Mesodermal cell (in vitro differentiated cells): ENCODE results near the gene SAFB2.
A peak's percentile ranks its signal among the peaks of the same experiment; 100 is the strongest.

Source experiments
- H3K27ac ChIP-seq: 2 replicates; pipeline ENCODE4 v1.7.0; 2013; ENCODE audit warnings: mild to moderate bottlenecking, low read depth, low read length, moderate library complexity; ENCODE audit not compliant: severe bottlenecking
- H3K36me3 ChIP-seq: 2 replicates; pipeline ENCODE4 v1.7.1; 2013; ENCODE audit warnings: mild to moderate bottlenecking, low read length, moderate library complexity; ENCODE audit not compliant: control insufficient read depth, insufficient read depth
- H3K4me1 ChIP-seq: one replicate; pipeline ENCODE4 v1.7.1; 2013; ENCODE audit warnings: mild to moderate bottlenecking, low read length; ENCODE audit not compliant: insufficient read depth, control insufficient read depth, poor library complexity, severe bottlenecking
- H3K4me3 ChIP-seq: 2 replicates; pipeline ENCODE4 v1.7.0; 2013; ENCODE audit warnings: low read length, control low read depth, mild to moderate bottlenecking; ENCODE audit not compliant: insufficient read depth, poor library complexity, severe bottlenecking; ENCODE audit errors: extremely low read depth
- H3K9me3 ChIP-seq: 2 replicates; pipeline ENCODE4 v1.7.1; 2013; ENCODE audit warnings: mild to moderate bottlenecking, low read length, moderate library complexity; ENCODE audit not compliant: control insufficient read depth
- whole genome bisulfite sequencing, 2 experiments: methylation state at CpG; one replicate each; pipeline ENCODE4 v1.1.5; 2013; ENCODE audit warnings: missing lambda C conversion rate in 2 of 2; ENCODE audit not compliant: insufficient coverage in 2 of 2; 5-methylcytosine and 5-hydroxymethylcytosine counted together

The SAFB2 gene

GRCh38 chr19:5579697-5580096 is 42.9 kb downstream of the SAFB2 start:
- WGBS, 2 experiments: 93 to 97% methylated on average over 7 of the region's 7 CpGs
- no peaks in the 10 kb centered on the region for H3K9me3 ChIP-seq
- H3K4me1 ChIP-seq: peaks cover 2% of the 10 kb centered on the region
- H3K4me3 ChIP-seq: no peak overlapping the region
- no peak overlapping the region for H3K27ac ChIP-seq
- peaks cover 6% of the 10 kb centered on the region for H3K36me3 ChIP-seq

GRCh38 chr19:5579286-5579685 is 43.3 kb downstream of the SAFB2 start:
- Histone ChIP-seq H3K36me3 (peaks cover 6% of the 10 kb centered on the region), H3K9me3 (no peaks in the 10 kb centered on the region), H3K4me1 (peaks cover 2% of the 10 kb centered on the region), H3K4me3 (no peak overlapping the region), H3K27ac (no peak overlapping the region)
- 91 to 97% methylated on average over 6 of the region's 6 CpGs for WGBS, 2 experiments

GRCh38 chr19:5578097-5578846 is 44.3 kb downstream of the SAFB2 start:
- Histone ChIP-seq H3K36me3 (peaks cover 6% of the 10 kb centered on the region), H3K4me3 (no peak overlapping the region), H3K27ac (no peak overlapping the region), H3K9me3 (no peaks in the 10 kb centered on the region), H3K4me1 (peaks cover 2% of the 10 kb centered on the region)
- 27 to 37% methylated on average over 17 to 23 of the region's 28 CpGs for WGBS, 2 experiments

- H3K4me1 ChIP-seq: peaks cover 2% of the 10 kb centered on the region
- H3K4me3 ChIP-seq: no peak overlapping the region
- no peak overlapping the region for H3K27ac ChIP-seq
- H3K9me3 ChIP-seq: no peaks in the 10 kb centered on the region
- H3K36me3 ChIP-seq: no peaks in the 10 kb centered on the region
- WGBS, 2 experiments: 86 to 91% methylated on average over 4 of the region's 6 CpGs
Measured at GRCh38 chr19:5575590-5575989, 47.0 kb downstream of the SAFB2 start.

GRCh38 chr19:5572556-5573286 is 49.9 kb downstream of the SAFB2 start:
- Histone ChIP-seq H3K4me1 (no peaks in the 10 kb centered on the region), H3K36me3 (no peaks in the 10 kb centered on the region), H3K27ac (no peak overlapping the region), H3K9me3 (no peaks in the 10 kb centered on the region), H3K4me3 (no peak overlapping the region)
- 85 to 91% methylated on average over 13 of the region's 14 CpGs for WGBS, 2 experiments

GRCh38 chr19:5571777-5572176 is 50.8 kb downstream of the SAFB2 start:
- no peaks in the 10 kb centered on the region for H3K4me1 ChIP-seq
- 93% methylated on average over 3 of the region's 3 CpGs for WGBS, 2 experiments
- no peaks in the 10 kb centered on the region for H3K36me3 ChIP-seq
- H3K9me3 ChIP-seq: no peaks in the 10 kb centered on the region
- no peak overlapping the region for H3K4me3 ChIP-seq
- H3K27ac ChIP-seq: no peak overlapping the region

- Histone ChIP-seq H3K27ac (no peak overlapping the region), H3K9me3 (no peaks in the 10 kb centered on the region), H3K4me1 (peaks cover 3% of the 10 kb centered on the region), H3K4me3 (peak overlapping the region; percentile 8), H3K36me3 (no peaks in the 10 kb centered on the region)
- WGBS, 2 experiments: 27 to 34% methylated on average over 16 to 32 of the region's 40 CpGs
Measured at GRCh38 chr19:5567970-5568407, 54.6 kb downstream of the SAFB2 start.

GRCh38 chr19:5567360-5567969 is 55.1 kb downstream of the SAFB2 start, which contains the start of gene TINCR:
Gene TINCR, minus strand, starts transcription at chr19:5567953.
- Histone ChIP-seq H3K9me3 (no peaks in the 10 kb centered on the region), H3K36me3 (no peaks in the 10 kb centered on the region), H3K4me3 (peak within 1 kb of the TSS; percentile 8), H3K27ac (no peak within 1 kb of the TSS), H3K4me1 (peaks cover 3% of the 10 kb centered on the region)
- 5 to 10% methylated on average over 39 to 60 of the region's 63 CpGs for whole genome bisulfite sequencing, 2 experiments

GRCh38 chr19:5564930-5565329 is 57.6 kb downstream of the SAFB2 start:
- H3K36me3 ChIP-seq: no peaks in the 10 kb centered on the region
- WGBS, 2 experiments: 80 to 82% methylated on average over 7 of the region's 7 CpGs
- peaks cover 3% of the 10 kb centered on the region for H3K4me1 ChIP-seq
- peaks cover 9% of the 10 kb centered on the region for H3K9me3 ChIP-seq
- H3K27ac ChIP-seq: no peak overlapping the region
- no peak overlapping the region for H3K4me3 ChIP-seq

GRCh38 chr19:5563935-5564612 is 58.5 kb downstream of the SAFB2 start:
- peaks cover 9% of the 10 kb centered on the region for H3K9me3 ChIP-seq
- H3K4me3 ChIP-seq: no peak overlapping the region
- WGBS, 2 experiments: 48 to 65% methylated on average over 9 to 10 of the region's 14 CpGs
- H3K4me1 ChIP-seq: peaks cover 3% of the 10 kb centered on the region
- no peak overlapping the region for H3K27ac ChIP-seq
- no peaks in the 10 kb centered on the region for H3K36me3 ChIP-seq
